ENCODE results near the gene GNG8.
A peak's percentile ranks its signal among the peaks of the same experiment; 100 is the strongest.
"Not testable (repeated sequence)": the region's sequence is repeated elsewhere in the genome, so short reads cannot be mapped to it uniquely, and the experiment has no call there.

The GNG8 gene

DNA sequence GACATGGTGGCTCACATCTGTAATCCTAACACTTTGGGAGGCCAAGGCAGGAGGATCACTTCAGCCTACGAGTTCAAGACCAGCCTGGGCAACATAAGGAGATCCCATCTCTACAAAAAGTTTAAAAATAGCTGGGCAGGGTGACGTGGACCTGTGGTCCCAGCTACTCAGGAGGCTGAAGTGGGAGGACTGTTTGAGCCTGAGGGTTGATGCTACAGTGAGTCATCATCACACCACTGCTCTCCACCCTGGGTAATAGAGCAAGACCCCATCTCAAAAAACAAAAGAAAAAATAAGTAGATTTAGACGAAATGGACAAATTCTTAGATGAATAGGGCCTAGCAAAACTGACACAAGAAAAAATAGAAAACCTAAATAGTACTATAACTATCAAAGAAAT is 10.4 kb upstream of the GNG8 start:
- no peak for DNase-seq (ENCODE audit: low spot score)

DNA sequence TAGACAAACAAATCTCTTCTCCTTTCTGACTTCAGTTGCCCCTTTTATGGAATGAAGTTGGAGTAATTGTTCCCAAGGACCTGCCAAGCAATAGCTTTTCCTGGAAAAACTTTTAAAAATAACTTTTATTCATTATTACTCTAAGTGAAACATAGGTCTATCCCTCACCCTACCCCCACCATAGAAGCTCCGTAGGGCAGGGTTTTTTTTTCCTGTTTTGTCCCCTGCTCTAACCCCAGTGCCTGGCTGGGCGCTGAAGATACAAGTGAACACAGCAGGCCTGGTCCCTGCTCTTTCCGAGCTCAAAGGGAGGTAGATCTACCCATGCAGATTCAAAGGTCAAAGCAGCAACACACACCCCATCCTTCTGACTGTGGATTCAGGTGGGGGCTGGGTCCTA is 8.7 kb upstream of the GNG8 start:
- DNase-seq (ENCODE audit: low spot score): no peak

DNA sequence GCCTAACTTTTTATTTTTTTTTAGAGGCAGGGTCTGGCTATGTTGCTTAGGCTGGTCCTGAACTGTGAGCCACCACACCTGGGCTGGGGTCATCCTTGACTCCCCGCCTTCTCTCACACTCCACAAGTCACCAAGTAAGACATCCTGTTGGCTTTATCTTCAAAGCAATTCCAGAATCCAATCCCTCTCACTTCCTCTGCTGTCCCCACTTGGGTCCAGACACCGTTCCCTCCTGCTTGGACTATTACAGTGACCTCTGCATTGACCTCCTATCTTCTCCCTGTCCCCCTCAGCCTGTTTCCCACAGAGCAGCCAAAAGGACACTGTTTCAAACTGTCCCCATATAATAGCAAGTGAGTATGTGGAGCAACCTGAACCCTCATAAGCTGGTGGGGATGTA is 4.7 kb upstream of the GNG8 start:
- no peak for DNase-seq (ENCODE audit: low spot score)

DNA sequence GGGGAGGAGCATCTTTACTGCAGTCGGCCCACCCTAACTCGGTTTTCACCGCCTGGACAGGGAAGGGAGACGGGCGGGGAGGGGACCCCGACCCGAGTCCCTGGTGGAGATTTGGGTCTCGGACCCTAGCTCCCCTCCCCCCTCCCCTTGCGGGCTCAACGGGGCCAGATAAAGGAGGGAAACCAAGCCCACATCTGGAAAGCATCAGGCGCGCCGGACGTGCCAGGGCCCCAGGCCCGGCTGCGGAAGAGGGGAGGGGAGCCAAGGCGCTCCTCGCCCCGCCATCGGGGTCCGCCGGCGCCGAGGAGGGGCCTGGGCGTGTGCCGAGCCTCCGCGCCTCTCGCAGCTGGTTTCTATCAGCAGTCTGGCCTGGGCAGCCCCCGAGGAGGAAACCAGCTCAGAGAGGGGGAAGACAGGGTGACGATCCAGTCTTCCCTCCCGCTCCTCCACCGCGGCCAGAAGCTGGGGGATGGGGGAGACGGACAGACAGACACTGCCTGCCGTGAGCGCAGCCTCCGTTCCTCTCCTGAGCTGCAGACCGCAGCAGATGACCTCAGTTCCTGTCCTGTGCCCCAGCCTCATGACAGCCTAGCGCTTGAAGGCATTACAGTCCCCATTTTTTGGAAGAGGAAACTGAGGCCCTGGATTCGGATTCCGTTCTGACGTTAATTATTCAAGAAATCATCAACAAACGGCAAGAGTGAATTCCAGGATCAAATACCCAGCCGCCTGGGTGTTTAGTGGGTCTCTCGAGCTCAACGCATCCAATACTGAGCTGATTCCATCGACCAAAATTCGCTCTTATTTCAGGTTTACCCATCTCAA is 3.6 kb upstream of the GNG8 start:
- DNase-seq (ENCODE audit: low spot score): no peak

DNA sequence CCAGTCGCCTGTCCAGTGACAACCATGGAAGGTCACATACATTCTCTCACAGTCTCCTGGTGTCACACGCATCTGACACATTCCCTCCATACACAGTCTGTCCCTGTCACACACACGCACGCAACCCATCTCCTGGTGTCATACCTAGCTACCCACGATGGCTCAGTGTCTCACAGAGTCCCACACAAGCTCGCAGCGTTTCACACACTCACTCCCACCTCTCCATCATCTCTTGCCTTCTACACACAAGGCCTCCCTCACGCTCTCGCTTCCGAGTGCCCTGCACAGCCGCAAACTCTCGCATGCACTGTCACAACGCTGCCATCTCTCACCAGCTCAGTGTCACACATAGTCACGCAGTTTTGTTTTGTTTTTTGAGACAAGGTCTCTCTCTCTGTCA is 1.2 kb upstream of the GNG8 start:
- DNase-seq (ENCODE audit: low spot score): no peak

DNA sequence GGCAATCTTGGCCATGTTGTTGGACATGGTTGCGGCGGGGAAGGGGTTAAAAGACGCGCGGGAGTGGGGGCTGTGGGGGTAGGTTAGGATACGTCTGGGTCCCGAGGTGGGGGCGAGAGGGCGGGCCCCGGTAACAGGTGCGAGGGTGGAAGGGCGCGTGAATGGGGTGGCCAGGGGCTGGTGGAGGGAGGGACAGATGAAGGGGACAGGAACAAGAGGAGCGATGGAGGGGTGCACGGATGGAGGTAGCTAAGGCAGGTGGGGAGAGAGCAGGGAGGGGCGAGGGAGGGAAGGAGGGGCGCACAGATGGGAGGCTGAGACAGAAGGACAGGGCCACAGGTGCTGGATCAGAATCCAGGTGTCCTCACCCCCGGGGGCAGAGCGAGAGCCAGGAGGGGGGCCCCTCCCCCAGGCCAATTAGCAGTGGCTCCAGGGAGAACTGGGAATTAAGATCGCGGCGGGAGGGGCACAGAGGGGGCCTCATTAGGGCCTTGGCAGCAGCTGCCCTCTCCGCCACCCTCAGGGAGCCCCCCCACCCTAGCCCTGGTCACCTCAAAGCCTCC is 1.3 kb downstream of the GNG8 start:
- DNase-seq (ENCODE audit: low spot score): no peak

DNA sequence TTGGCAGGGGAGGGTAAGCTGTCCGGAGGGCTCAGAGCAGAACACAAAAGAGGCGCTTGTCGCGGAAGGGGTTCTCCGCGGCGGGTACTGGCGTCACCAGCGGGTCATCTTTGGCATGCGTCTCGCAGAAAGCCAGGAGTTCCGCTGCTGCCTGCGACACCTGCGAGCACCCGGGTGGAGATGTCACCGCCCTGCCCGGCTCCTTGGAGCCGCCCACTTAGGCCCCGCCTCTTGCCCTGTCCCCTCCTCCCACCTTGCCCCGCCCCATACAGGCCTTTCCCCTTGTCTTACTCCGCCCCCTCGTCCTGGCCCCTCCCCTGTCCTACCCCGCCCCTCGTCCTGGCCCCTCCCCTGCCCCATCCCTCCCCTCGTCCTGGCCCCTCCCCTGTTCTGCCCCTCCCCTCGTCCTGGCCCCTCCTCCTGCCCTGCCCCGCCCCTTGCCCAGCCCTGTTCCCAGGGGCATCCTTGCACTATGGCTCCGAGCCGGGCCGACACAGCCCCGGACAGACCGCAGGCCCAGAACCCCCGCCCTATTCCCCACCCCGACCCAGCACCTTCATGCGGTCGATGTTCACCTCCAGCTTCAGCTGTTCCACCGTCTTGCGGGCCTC is 1.9 kb downstream of the GNG8 start:
- peak; percentile 96 for DNase-seq (ENCODE audit: low spot score)

DNA sequence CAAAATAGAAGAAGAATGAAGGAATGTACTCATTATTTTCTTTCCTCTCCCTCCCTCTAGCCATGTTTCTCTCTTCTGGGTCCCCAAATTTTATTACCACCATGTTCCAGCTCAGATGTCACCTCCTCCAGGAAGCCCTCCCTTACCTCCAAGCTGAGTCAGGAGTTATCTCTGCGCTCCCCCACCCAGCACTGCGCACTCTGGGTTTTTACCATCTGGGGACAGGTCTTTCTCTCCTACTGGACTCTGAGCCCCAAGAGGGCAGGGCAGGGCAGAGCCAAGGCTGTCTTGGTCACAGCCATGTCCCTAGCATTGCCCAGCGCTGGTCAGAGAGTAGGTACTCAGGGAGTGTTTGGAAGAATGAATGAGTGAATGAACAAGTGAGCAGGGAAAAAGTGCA is 2.9 kb downstream of the GNG8 start:
- no peak for DNase-seq (ENCODE audit: low spot score)

DNA sequence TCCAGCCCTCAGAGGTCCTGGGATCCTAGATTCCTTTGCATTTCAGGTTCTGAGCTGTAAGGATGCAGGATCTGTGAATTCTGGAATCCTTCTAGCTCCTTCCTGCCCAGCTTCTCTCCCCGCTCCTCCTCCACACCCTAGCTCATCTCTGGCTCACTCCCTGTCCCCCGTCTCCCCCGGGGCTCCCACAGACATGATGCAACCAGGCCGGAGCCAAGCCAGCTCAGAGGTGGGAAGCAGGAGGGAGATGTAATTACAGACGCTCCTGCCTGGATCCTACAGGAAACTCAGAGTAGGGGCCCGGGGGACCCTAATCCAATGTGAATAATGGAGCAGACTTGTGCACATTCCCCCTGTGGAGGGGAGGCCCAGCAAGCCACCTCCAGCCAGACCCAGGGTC is 4.5 kb downstream of the GNG8 start:
- DNase-seq (ENCODE audit: low spot score): no peak

DNA sequence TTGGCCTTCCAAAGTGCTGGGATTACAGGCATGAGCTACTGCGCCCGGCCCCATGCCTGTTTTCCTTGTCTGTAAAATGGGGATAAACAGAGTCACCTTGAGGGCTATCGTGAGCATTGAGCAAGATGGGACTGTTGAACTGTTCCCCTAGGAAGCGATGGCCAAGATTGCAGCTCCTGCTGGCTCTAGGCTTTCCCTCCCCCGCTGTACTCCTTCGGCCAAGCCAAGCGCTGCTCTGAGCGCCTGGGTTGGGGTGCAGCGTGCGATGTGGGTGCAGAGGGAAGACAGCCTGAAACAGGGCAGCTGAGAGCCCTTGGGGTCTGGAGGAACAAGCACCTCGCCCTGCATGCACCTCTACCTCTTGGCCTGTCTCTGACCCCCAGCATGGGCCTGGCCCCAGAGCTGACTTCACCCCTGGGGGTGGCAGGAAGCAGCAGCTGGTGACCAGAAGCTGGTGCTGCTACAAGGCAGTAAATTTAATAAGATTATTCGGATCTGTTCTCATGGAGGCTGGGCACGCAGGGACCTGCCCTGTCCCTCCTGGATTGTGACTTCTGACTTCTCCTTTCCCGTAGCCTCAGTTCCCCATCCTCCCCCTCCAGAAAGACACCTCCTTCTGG is 5.3 kb downstream of the GNG8 start:
- no peak for DNase-seq (ENCODE audit: low spot score)

DNA sequence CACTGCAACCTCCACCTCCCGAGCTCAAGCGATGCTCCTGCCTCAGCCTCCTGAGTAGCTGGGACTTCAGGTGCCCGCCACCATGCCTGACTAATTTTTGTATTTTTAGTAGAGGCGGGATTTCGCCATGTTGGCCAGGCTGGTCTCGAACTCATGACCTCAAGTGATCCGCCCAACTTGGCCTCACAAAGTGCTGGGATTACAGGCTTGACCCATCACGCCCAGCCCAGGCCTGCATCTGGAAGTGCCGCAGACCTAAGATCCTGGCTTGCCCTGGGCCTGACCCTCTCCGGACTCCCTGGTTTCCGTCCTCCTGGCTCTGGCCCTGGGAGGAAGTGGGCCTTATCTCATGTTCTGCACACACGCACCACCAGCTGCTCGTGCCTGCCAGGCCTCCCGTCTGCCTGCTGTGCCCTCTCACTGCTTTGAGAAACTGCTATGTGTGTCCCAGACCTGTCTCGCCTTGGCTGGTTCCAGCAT is 6.4 kb downstream of the GNG8 start:
- DNase-seq (ENCODE audit: low spot score): no peak

DNA sequence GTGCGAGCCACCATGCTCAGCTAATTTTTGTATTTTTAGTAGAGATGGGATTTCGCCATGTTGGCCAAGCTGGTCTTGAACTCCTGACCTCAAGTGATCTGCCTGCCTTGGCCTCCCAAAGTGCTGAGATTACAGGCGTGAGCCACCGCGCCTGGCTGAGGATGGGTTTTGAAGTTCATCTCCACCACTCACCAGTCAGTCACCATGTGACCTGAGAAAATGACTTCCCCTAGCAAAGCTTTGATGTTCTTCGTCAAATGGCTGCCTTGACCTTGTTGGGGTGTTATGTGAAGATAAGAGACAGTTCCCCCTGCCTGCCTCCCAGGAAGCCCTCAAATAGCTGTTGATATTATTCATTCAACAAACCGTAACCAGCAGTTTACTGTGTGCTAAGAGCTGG is 7.0 kb downstream of the GNG8 start:
- not testable (repeated sequence) for DNase-seq (ENCODE audit: low spot score)

DNA sequence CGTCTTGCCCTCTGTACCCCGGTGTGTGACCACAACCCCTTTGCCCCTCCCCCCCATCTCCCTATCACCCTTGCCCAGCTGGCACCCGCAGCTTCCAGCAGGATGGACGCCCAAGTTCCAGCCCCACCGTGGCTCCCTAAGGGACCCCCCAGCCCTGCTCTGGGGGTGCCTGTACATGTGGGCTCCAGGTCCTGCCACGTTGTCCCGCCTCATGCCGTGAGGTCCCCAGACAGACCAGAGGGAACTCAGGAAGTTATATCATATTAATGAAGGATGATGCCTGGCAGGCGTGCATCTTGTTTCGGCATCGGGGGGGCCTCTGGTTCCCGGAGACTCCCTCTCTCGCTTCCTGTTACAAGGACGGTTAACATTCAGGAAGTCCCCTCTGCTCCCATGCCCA is 9.6 kb downstream of the GNG8 start:
- DNase-seq (ENCODE audit: low spot score): no peak

DNA sequence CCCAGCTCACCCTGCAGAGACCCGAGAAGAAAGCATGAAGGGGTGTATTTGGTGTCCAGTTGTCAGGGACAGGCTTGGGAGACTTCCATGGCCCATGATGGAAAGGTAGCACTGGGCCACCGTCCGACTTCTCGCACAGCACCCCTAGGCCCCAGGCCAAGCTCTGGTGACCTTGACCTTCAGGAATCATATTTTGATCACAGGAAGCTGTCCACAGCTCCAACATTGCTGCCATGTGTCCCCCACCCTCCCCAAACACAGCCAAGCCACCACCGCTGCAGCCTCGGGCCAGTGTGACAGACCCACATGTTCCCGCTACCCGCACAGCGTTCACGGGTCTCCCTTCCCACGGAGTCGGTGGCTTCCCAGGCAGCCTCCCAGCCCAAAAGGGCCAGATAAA is 10.3 kb downstream of the GNG8 start:
- no peak for DNase-seq (ENCODE audit: low spot score)

DNA sequence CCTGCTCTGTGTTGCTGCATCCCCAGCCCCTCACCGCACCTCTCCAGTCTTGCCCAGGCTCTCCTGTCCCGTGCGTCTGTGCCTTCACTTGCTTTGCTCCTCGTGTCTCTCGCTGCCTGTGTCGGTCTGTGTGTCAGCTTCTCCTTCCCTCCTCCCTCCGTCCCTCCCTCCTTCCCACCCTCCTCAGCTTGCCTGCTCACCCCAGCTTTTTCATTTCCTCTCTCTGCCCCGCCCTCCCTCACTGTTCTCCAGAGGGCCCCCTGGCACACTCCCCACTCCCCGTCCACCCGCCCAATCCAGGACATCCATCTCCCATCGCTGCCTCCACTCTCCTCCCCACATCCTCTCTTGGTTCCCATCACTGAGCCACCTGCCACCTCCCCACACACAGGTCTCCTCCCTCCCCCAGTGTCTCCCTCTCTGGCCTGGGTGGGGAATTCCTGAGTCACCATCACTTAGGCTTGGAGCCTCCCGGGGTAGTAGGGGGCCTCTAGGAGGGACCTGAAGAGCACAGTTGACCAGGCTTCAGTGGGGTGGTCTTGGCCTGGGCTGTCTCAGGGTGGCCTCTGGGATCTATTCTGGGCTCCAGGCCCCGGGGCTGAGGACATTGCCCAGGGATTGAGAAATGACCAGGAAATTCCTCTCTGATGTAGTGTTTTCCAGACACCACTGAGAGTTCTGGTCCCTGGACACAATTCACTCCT is 10.9 kb downstream of the GNG8 start, which contains the start of gene PTGIR:
Gene PTGIR, minus strand, starts transcription at position 132 of the 704 bp plus-strand sequence. CDS start 864 bp downstream, outside the sequence.
- no peak for DNase-seq (ENCODE audit: low spot score)

DNA sequence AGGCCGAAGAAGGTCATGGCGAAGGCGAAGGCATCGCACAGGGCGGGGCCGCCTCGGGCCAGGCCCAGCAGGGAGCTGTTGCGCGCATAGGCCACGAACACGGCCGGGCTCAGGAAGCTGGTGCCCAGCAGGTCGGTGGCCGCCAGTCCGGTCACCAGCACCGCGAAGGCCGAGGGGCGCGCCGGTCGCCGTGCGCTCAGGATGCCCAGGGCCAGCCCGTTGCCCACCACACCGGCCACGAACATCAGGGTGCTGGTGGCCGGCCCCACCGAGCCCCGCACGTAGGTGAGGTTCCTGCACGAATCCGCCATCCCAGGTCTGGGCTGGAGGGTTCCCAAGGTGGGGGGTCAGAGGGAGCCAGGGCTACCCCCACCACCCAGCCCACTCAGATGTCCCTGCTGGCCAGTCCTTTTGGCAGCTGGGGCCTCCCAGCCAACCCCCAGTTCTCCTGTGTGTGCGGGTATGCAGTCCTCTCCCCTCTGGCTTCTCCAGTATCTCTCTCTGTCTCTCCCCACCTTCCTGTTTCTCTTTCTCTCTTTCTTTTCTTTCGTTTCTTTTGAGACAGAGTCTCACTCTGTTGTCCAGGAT is 12.0 kb downstream of the GNG8 start:
- no peak for DNase-seq (ENCODE audit: low spot score)

DNA sequence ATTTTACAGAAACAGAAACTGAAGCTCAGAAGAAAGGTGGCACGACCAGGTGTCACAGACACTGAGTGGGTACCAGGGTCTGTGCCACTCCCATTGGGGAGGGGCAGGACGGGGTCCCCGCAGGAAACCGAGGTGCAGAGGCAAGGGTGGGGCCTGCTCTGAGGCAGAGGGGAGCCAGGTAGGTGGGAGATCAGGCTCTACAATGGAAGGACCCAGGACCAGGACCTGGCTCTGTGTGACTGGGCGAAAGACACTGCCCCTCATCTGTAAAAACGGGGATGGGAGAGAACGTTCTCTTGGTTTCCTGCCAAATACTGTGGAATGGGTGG is 13.9 kb downstream of the GNG8 start:
- no peak for DNase-seq (ENCODE audit: low spot score)

DNA sequence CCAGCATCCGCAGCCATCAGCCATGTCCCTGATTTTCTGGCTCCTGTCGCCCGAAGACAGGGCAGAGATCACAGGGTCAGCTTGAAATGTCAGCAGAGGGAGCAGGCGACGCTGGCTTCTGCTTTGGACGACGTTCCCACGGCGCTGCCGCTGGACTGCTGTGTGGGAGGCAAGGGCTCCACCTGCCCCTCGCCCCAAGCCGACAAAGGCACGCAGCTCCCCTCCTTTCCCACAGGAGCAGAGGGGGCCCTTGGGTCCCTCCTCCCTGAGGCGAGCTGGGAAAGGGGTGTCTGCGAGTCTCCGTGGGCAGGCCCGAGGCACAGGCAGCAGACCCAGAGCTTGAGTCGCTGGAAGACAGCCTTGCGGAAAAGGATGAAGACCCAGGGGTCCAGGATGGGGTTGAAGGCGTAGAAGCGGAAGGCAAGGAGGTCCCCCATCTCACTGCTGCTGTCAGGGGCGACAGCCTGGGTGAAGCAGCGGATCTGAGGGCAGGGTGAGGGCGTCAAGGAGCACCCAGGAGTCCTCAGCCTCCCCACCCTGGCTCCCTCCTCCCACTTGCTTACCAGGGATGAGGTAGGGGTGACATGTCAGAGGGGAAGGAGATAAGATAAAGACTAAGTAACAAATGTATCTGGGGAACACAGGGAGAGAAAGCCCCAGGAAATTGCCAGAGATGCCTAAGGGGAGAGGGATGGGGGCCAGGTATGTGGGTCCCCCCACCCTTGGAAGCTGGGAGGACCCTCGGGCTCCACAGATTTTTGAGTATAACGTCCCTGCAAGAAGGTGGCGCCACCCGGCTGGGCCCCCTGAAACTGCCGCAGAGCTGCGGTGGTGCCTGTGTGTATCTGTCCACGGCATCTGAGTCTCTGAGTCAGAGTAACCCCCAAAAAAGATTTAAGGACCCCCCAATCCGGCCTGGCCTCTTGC is 14.5 kb downstream of the GNG8 start:
- no peak for DNase-seq (ENCODE audit: low spot score)

DNA sequence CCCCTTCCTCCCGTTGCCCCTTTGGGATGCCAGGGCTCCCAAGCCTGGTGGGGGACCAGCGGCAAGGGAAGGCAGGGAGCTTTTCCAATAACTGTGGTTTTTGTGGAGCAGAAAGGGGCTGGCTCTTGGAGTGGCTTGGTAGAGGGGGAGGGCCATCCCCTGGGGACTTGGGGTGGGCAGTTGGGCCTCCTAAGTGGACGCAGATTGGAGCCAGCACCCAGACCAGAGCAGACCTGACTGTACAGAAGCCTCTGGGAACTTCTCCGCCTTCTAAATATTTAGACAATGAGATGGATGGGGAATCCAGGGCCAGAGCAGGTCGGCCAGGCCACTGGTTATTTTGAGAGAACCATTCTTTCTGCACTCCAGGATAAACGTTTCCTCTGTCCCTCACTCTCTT is 15.3 kb downstream of the GNG8 start:
- DNase-seq (ENCODE audit: low spot score): no peak

DNA sequence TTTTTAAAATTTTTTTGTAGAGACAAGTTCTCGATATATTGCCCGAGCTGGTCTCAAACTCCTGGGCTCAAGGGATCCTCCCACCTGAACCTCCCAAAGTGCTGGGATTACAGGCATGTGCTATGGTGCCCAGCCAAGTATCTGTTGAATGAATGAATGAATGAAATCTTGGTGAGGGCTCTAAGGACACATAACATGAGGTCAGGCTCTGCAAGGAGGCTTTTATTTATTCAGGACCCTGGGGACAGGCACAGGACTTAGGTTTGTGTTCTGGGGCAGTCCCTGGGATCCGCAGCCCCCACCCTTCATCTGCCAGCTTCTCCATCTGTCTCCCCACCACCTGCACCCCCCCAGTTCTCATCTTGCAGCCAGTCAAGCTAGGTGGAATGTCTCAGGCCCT is 15.7 kb downstream of the GNG8 start:
- DNase-seq (ENCODE audit: low spot score): no peak

DNA sequence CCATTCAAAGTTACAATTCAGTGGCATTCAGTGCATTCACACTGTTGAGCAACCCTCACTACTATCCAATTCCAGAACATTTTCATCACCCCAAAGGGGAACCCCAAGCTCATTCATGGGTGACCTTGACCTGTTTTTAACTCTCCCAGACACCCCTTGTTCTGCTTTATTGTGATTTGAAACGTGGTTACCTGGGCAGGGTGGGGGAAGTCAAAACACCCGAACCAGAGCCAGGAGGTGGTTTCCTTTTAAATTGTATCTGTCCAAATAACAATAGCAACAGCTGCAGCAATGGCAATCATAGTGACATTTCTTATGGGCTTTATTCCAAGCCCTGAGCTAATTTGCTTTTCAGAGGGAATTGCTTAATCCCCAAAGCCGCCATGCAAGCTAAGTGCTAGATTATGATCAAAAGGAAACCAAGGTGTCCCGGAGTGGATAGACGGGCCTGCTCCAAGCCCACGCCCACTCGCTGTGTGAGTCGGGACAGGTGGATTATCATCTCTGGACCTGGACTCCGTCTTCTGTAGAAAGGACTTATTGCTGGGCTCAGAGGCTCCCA is 17.3 kb downstream of the GNG8 start:
- DNase-seq (ENCODE audit: low spot score): peak; percentile 58

All from germinal center (tissue), 1 donor.